Ectodermal cell (in vitro differentiated cells): ENCODE measurements around the gene CCDC78.
A peak's percentile ranks its signal among the peaks of the same experiment; 100 is the strongest.

Source experiments
- H3K27ac ChIP-seq: 2 replicates; pipeline ENCODE4 v1.7.0; 2013; ENCODE audit warnings: mild to moderate bottlenecking, low read depth, low read length; ENCODE audit not compliant: insufficient read depth, poor library complexity, severe bottlenecking
- H3K27me3 ChIP-seq: 2 replicates; pipeline ENCODE4 v1.7.0; 2013; ENCODE audit warnings: mild to moderate bottlenecking, low read length; ENCODE audit not compliant: insufficient read depth, control insufficient read depth, poor library complexity, severe bottlenecking
- H3K36me3 ChIP-seq: one replicate; pipeline ENCODE4 v1.7.0; 2013; ENCODE audit warnings: low read length; ENCODE audit not compliant: control insufficient read depth, insufficient read depth
- H3K4me1 ChIP-seq: one replicate; pipeline ENCODE4 v1.7.0; 2013; ENCODE audit warnings: low read length; ENCODE audit not compliant: control insufficient read depth, insufficient read depth
- H3K4me3 ChIP-seq: 2 replicates; pipeline ENCODE4 v1.7.0; 2013; ENCODE audit warnings: low read depth, low read length, control low read depth; ENCODE audit not compliant: insufficient read depth
- H3K9me3 ChIP-seq: 2 replicates; pipeline ENCODE4 v1.7.0; 2013; ENCODE audit warnings: mild to moderate bottlenecking, low read length, moderate library complexity; ENCODE audit not compliant: control insufficient read depth
- WGBS, 2 experiments: methylation state at CpG; one replicate each; pipeline ENCODE4 v1.1.7; 2013; ENCODE audit warnings: missing lambda C conversion rate in 2 of 2; 5-methylcytosine and 5-hydroxymethylcytosine counted together

The CCDC78 gene

GRCh38 chr16:722835-723633 lies 3.2 kb downstream of the CCDC78 start:
- Histone ChIP-seq H3K4me3 (no peak overlapping the region), H3K27me3 (peaks cover 26% of the 10 kb centered on the region), H3K27ac (no peak overlapping the region), H3K4me1 (peaks cover 37% of the 10 kb centered on the region), H3K9me3 (no peaks in the 10 kb centered on the region), H3K36me3 (no peaks in the 10 kb centered on the region)
- WGBS, 2 experiments, result 94 to 95% methylated on average over 24 of the region's 24 CpGs

GRCh38 chr16:721765-722540 lies 4.3 kb downstream of the CCDC78 start:
- no peaks in the 10 kb centered on the region for H3K9me3 ChIP-seq
- peak overlapping the region; percentile 91 for H3K4me3 ChIP-seq
- WGBS, 2 experiments, result 93 to 94% methylated on average over 51 of the region's 51 CpGs
- peaks cover 40% of the 10 kb centered on the region for H3K4me1 ChIP-seq
- no peaks in the 10 kb centered on the region for H3K36me3 ChIP-seq
- H3K27ac ChIP-seq, result no peak overlapping the region
- peaks cover 15% of the 10 kb centered on the region for H3K27me3 ChIP-seq

DNA sequence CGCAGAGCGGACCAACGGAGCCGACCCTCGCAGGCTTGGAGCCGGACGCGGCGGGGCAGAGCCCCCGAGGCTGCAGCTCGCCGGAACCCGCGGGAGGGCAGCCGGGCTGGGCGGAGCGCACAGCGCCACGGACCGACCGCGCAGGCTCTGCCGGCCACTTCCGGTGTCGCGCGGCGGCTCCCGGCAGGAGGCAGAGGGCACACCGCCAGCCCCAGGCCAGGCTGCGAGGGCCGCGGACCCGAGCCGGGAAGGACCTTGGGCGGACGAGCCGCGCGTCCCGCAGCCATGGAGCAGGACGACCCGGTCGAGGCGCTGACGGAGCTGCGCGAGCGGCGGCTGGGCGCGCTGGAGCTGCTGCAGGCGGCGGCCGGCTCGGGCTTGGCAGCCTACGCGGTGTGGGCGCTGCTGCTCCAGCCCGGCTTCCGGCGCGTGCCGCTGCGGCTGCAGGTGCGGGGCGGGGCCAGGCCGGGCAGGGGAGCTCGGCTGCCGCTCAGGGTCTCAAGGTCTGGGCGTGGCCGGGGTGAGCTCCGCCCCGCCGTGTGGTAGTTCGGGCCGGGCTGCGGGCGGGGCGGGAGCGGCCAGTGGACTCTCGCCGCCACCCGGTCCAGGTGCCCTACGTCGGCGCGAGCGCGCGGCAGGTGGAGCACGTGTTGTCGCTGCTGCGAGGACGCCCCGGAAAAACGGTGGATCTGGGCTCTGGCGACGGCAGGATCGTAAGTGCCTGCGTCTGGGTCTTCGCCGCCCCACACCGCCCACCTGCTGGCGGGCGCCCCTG lies 5.1 kb downstream of the CCDC78 start, which contains the start of gene ANTKMT:
Gene ANTKMT, plus strand, starts transcription at position 157 of the 775 bp plus-strand sequence. Its CDS starts 129 bp downstream, at position 286.
- WGBS, 2 experiments, result 10% methylated on average over 106 of the region's 106 CpGs
- H3K4me1 ChIP-seq, result peaks cover 44% of the 10 kb centered on the region

DNA sequence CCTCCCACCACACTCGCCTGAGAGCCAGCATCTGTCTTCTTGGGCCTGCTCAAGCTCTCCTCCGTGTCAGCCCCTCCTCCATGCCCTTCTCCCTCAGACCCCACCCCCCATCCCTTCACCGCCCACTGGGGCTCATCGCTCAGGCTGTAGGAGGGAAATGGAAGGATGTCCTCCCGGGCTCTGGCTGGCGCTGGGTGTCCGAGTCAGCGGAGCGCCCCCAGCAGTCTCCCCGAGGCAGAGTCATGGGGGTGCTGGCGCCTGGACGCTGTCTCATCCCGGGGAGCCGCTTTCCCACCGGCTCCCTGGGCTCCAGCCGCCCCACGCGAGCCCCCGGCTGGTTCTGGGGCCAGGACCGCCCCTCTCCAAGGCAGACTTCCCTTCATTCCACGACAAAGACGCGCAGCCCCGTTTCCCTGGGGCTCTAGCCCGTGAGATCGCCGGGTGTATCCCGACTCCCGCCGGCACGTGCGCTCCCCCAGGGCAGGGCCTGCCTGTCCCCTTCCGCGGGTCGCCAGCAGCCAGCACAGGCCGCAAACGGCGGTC lies 5.7 kb downstream of the CCDC78 start:
- H3K36me3 ChIP-seq, result no peaks in the 10 kb centered on the region
- H3K27me3 ChIP-seq, result peaks cover 1% of the 10 kb centered on the region
- H3K27ac ChIP-seq, result peak overlapping the region; percentile 89
- H3K4me1 ChIP-seq, result peaks cover 44% of the 10 kb centered on the region
- WGBS, 2 experiments, result 0% methylated on average over 38 of the region's 38 CpGs
- H3K9me3 ChIP-seq, result no peaks in the 10 kb centered on the region
- H3K4me3 ChIP-seq, result peak overlapping the region; percentile 91

More for the DNA sequence above, 5.1 kb downstream of the CCDC78 start, which contains the start of gene ANTKMT:
- H3K4me3 ChIP-seq, result peak within 1 kb of the TSS; percentile 91
- H3K9me3 ChIP-seq, result no peaks in the 10 kb centered on the region
- H3K36me3 ChIP-seq, result no peaks in the 10 kb centered on the region
- H3K27ac ChIP-seq, result peak within 1 kb of the TSS; percentile 89
- H3K27me3 ChIP-seq, result peaks cover 8% of the 10 kb centered on the region

DNA sequence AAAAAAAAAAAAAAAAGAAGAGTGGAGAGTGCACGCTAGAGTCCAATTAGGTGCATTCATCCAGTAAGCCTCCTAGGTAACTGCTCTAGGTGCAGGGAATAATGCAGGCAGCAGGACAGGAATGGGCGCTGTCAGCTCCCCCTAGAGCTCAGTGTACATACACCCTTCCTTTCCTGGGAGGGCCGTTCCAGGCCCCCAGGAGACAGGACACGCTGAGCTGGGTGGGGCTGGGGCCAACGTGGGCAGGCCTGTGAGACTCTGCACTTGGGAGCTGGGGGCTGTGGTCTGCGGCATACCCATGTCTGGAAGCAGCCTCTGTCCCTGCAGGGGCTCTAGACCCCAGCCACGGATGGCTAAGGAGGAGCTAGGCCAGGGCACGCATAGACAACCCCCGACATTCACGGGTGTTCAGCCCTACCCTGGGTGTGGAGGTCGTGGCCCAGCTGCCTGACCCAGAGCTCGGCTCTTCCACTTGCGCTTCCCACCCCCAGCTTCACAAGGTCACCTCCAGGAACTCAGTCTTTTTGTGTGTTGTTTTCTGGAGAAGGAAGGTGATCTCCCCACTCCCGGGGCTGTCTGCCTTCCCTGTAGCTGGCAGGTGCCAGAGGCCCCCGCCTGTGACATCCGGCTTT lies 6.3 kb downstream of the CCDC78 start:
- peak overlapping the region; percentile 91 for H3K4me3 ChIP-seq

DNA sequence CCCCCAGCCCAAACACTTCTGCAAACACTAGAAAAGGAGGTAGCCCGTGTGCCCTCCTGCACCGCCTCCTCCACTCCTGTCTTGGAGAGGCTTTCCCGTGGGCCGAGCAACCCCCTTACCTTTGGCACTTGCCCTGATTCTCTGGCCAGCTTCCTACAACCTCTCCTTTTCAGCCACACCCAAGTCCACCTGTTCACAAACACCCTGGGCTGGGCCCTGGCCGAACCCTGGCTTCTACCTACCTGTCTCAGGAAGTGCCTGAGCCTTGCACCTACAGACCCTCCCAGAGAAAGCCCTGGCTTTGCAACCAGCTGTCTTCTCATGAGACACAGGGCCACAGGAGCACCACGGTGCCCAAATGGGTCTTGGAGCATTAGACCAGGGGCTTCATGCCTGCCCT lies 7.3 kb downstream of the CCDC78 start:
- WGBS, 2 experiments, result 91 to 93% methylated on average over 6 of the region's 6 CpGs
- Histone ChIP-seq H3K9me3 (no peaks in the 10 kb centered on the region), H3K4me3 (no peak overlapping the region), H3K27me3 (peaks cover 7% of the 10 kb centered on the region), H3K4me1 (peaks cover 48% of the 10 kb centered on the region), H3K36me3 (no peaks in the 10 kb centered on the region), H3K27ac (no peak overlapping the region)

More for the DNA sequence above, 6.3 kb downstream of the CCDC78 start:
- Histone ChIP-seq H3K27me3 (no peaks in the 10 kb centered on the region), H3K27ac (peak overlapping the region; percentile 89), H3K36me3 (no peaks in the 10 kb centered on the region), H3K9me3 (no peaks in the 10 kb centered on the region), H3K4me1 (peaks cover 44% of the 10 kb centered on the region)
- 27 to 30% methylated on average over 16 of the region's 16 CpGs for WGBS, 2 experiments

DNA sequence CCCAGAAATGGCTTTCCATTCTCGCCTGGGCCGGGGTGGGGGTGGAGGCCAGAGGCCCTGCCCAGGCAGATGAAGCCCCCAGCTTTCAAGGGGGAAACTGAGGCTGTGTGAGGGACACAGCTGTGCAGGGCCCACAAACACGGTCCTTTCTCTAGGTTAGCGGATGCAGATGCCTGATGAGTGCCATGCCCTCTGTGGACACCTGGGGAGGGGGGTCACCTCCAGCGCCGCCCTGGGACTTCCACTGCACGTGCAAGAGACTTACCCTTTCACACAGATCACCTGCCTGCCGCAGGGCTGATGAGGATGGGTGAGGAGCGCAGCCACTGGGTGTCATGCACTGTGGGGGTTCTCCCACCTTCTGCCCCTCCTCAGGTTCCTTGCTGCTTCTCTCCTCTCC lies 7.9 kb downstream of the CCDC78 start:
- no peaks in the 10 kb centered on the region for H3K36me3 ChIP-seq
- no peak overlapping the region for H3K27ac ChIP-seq
- WGBS, 2 experiments, result 93% methylated on average over 9 of the region's 9 CpGs
- no peak overlapping the region for H3K4me3 ChIP-seq
- H3K4me1 ChIP-seq, result peaks cover 48% of the 10 kb centered on the region
- no peaks in the 10 kb centered on the region for H3K9me3 ChIP-seq
- H3K27me3 ChIP-seq, result peaks cover 13% of the 10 kb centered on the region

DNA sequence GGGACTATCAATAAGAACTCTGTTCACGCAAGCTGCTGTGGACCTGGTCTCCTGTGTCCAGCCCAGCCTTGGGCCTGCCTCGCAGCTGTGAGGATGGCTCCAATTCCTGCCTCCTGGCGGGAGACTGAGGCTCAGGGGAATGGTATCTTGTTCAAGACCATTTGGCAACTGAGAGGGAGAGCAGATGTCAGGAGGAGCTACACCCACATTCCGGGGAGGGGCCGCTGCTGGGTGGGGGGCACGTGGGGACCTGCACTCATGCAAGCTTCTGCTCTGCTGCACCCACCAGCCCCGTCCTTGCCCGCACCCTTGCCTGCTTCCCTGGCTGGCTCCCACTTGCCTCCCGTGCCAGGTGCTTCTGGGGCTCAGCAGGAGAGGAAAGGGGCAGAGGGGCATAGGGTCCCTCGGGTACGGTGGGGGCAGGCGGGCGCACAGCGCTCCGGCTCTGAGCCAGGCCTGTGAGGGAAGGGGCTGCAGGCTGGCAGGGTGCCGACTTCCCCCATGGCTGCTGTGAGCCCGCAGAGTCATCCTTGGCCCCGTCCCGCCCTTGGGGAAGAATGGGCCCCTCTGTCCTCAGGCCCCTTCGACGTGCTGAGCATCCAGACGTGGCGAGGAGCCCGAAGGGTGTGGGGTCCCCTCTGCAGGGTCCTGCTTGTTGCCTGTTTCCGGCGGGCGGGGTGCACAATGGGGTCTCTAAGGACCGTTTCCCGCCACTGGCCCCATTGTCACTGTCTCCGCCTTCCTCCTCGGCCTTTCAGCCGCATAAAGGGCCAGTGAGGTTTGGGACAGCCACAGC lies 8.6 kb downstream of the CCDC78 start:
- H3K27ac ChIP-seq, result no peak overlapping the region
- no peaks in the 10 kb centered on the region for H3K36me3 ChIP-seq
- no peaks in the 10 kb centered on the region for H3K9me3 ChIP-seq
- peaks cover 48% of the 10 kb centered on the region for H3K4me1 ChIP-seq
- 72 to 73% methylated on average over 32 of the region's 32 CpGs for whole genome bisulfite sequencing, 2 experiments
- H3K4me3 ChIP-seq, result no peak overlapping the region
- H3K27me3 ChIP-seq, result peaks cover 16% of the 10 kb centered on the region
